Stimulated activated naive CD8-positive, alpha-beta T cell treated with anti-CD3 and anti-CD28 coated beads, Interleukin-15, amount 100 ng/mL, for 72 hours (primary cell): Measurements from ENCODE around the gene ACSBG1.
A peak's percentile ranks its signal among the peaks of the same experiment; 100 is the strongest.
"Not testable (repeated sequence)": the region's sequence is repeated elsewhere in the genome, so short reads cannot be mapped to it uniquely, and the experiment has no call there.

Source experiments
- ATAC-seq: fragments of 150-1000 bp; cut with Tn5 transposase; 2 replicates; pipeline ENCODE4 v1.10.0; 2021; ENCODE audit warnings: mild to moderate bottlenecking, moderate library complexity
- DNase-seq, 2 donors: peaks; one replicate each; pipeline ENCODE4 v3.0.0; 2021 to 2022
- H3K27ac Mint-ChIP-seq, 2 donors: one replicate each; pipeline ENCODE4 v1.8.0; 2022; ENCODE audit warnings: mild to moderate bottlenecking in 2 of 2, mixed read lengths in 2 of 2, moderate library complexity in 2 of 2
- H3K27me3 Mint-ChIP-seq: one replicate; pipeline ENCODE4 v1.8.0; 2022; ENCODE audit warnings: mixed read lengths
- H3K4me1 Mint-ChIP-seq: one replicate; pipeline ENCODE4 v1.8.0; 2022; ENCODE audit warnings: mild to moderate bottlenecking, mixed read lengths
- H3K4me3 Mint-ChIP-seq, 2 donors: one replicate each; pipeline ENCODE4 v1.8.0; 2022; ENCODE audit warnings: mild to moderate bottlenecking in 2 of 2, mixed read lengths in 2 of 2, moderate library complexity in 1 of 2
- H3K9me3 Mint-ChIP-seq, 2 donors: one replicate each; pipeline ENCODE4 v1.8.0; 2022; ENCODE audit warnings: mixed read lengths in 2 of 2

The ACSBG1 gene

DNA sequence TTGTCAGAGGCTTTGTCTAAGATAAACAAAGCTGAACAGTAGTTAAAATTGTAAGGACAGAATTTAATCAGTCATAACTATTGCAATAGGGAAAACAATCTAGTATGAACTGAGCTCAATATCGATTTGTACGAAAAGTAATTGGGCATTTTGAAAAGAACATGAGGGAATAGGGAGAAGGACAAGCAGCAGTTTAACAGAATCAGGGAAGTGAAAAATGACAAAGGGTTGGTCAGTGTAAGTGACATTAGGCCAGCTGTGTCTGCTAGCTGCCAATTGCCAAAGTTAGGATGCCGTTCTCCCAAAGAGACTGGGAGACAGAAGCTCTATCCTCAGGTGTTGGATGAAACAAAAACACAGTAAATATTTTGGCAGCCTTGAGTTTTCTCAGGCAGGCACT lies 26.7 kb upstream of the ACSBG1 start:
- no peak overlapping the region for H3K27ac Mint-ChIP-seq
- no peak for DNase-seq
- no peak for ATAC-seq
- no peaks in the 10 kb centered on the region for H3K9me3 Mint-ChIP-seq
- no peak overlapping the region for H3K4me3 Mint-ChIP-seq
- peaks cover 9% of the 10 kb centered on the region for H3K27me3 Mint-ChIP-seq
- peaks cover 7% of the 10 kb centered on the region for H3K4me1 Mint-ChIP-seq

DNA sequence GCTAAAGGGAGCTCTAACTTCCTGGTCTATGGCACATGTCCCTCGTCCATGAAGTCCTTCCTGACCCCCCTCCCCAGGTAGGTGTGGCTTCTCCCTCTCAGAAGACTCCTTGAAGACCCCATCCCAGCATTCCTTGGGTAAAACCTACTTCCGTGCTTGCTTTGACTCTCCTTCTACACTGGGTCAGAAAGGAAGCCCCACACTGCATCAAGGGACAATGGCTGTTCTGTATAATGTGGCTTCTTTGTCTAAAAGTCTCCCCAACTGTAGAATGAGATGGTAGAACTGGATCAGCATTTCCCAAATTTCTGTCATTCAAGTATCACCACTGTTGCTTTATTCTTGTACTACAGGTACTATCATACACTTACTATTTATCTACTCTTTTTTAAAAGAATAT lies 26.1 kb upstream of the ACSBG1 start:
- ATAC-seq, result no peak
- peaks cover 1% of the 10 kb centered on the region for H3K4me1 Mint-ChIP-seq
- H3K27me3 Mint-ChIP-seq, result peaks cover 9% of the 10 kb centered on the region
- H3K27ac Mint-ChIP-seq, result peak overlapping the region in 1 of 2 donors; percentile 8
- DNase-seq, result no peak
- H3K9me3 Mint-ChIP-seq, result no peaks in the 10 kb centered on the region
- H3K4me3 Mint-ChIP-seq, result no peak overlapping the region

DNA sequence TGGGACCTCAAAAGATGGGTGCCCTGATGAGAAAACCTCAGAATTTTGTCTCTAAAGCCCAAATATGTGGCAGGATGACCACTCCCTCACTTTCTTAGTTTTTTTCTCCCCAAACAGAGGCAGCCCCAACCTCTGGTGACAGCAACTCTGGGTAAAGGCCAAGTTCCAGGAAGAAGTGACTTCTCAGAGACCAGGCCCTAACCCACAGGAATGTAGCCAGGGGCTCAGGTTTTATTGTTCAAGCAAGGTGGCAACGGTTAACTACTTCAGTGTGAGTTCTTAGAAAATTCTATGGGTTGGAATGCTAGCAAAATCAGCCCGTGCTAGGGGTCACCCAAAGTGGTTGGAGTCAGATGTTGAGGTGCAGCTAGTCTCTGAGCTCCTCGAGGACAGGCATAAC lies 24.9 kb upstream of the ACSBG1 start:
- no peaks in the 10 kb centered on the region for H3K4me1 Mint-ChIP-seq
- no peaks in the 10 kb centered on the region for H3K9me3 Mint-ChIP-seq
- DNase-seq, result no peak
- H3K27ac Mint-ChIP-seq, result no peak overlapping the region
- peaks cover 9% of the 10 kb centered on the region for H3K27me3 Mint-ChIP-seq
- ATAC-seq, result no peak
- no peak overlapping the region for H3K4me3 Mint-ChIP-seq

DNA sequence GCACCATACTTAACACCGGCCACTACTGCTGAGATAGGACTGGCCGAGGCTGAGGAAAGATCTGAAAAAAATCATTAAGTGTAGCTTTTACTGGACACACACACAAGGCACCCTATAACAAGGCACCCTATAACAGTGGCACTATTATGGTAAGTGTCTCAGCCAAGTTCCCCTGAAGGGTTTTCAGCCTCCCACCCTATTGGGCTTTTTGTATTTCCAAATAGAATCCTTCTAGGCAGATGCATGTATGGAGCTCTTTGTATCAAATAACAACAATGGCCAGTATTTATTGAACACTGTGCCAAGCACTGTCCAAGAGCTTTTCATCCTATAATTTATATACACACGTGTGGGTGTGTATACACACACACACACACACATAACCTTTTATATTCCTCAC lies 23.3 kb upstream of the ACSBG1 start:
- no peaks in the 10 kb centered on the region for H3K9me3 Mint-ChIP-seq
- DNase-seq (no peak), ATAC-seq (no peak)
- H3K4me1 Mint-ChIP-seq, result no peaks in the 10 kb centered on the region
- H3K4me3 Mint-ChIP-seq, result no peak overlapping the region
- no peak overlapping the region for H3K27ac Mint-ChIP-seq
- H3K27me3 Mint-ChIP-seq, result peaks cover 9% of the 10 kb centered on the region

DNA sequence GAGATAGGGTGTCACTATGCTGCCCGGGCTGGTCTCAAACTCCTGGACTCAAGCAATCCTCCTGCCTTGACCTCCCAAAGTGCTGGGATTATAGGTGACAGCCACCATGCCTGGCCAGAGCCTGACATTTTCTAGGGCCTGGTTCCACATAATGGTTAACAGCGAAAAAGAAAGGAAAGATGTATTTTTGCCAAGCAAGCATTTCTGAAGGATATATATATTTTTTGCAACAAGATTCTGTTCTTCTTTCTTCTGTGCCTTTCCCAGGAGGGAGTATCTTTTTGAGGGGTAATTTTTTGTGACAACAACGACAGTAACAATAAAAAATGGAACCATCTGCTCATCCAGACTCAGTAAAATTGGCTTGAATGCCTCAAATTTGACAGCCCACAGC lies 21.7 kb upstream of the ACSBG1 start:
- Mint-ChIP-seq H3K27ac (no peak overlapping the region), H3K4me1 (no peaks in the 10 kb centered on the region), H3K4me3 (no peak overlapping the region), H3K27me3 (peaks cover 9% of the 10 kb centered on the region), H3K9me3 (no peaks in the 10 kb centered on the region)
- DNase-seq (no peak), ATAC-seq (no peak)

DNA sequence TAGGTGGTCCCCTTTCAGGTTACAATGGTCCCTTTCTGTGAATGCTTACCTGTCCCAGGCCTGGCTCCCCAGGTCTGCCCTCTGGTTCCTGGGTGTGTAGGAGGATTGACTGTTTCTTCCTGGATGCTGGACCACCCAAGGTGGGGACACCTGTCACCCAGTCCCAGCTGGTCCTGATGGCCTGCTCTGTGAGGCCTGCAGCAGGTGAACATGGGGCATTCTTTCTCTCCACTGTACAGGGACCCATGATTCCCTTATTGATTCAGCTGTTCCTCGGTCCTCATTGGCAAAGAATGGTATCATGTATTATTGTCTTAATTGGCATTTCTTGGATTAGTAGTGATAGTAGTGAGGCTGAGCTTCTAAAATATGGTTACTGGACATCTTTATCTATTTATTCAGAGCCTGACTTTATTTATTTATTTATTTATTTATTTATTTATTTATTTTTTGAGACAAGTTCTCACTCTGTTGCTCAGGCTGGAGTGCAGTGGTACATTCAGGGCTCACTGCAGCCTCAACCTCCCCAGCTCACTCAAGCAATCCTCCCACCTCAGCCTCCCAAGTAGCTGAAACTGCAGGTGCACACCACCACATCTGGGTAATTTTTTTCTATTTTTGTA lies 21.2 kb upstream of the ACSBG1 start:
- Mint-ChIP-seq H3K9me3 (no peaks in the 10 kb centered on the region), H3K27ac (no peak overlapping the region), H3K4me1 (no peaks in the 10 kb centered on the region), H3K4me3 (no peak overlapping the region), H3K27me3 (peaks cover 9% of the 10 kb centered on the region)
- DNase-seq, result no peak
- no peak for ATAC-seq

DNA sequence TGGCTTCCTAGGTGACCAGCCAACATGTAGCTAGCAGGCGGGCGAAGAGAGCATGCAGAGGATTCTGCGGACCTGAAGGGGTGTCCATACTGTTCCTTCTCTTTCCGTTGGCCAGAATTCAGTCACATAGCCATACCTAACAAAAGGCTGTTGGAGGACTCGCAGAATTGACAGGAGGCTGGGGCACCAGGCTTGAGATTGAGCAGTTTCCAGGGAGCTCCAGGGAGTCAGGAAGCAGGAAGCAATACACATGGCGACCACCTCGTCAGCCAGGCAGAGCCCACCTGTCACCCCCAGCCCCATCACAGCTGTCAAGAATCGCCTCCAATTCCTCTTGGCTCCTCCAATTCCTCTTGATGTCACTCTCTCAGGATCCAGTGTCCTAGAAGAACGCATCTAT lies 16.8 kb upstream of the ACSBG1 start:
- no peaks in the 10 kb centered on the region for H3K4me1 Mint-ChIP-seq
- DNase-seq (no peak), ATAC-seq (no peak)
- no peak overlapping the region for H3K27ac Mint-ChIP-seq
- no peak overlapping the region for H3K4me3 Mint-ChIP-seq
- H3K27me3 Mint-ChIP-seq, result no peaks in the 10 kb centered on the region
- no peaks in the 10 kb centered on the region for H3K9me3 Mint-ChIP-seq

DNA sequence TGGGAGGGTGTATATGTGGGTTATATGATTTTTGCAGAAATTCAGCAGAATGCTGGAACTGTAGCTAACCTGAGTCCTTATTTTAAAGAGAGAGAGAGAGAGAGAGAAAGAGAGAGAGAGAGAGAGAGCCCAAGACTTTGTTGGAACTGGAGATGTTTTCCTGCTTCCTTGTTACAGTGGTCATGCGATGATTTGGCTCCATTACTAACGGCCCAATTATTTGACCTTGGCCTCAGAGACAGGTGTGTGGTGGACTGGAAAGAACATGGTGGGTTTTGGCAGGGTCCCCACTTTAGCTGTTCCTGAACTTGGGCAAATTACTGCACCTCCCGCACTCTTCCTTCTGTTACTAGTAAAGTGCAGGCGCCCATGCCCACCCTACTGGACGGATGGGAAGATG lies 14.8 kb upstream of the ACSBG1 start:
- DNase-seq, result no peak
- H3K4me1 Mint-ChIP-seq, result no peaks in the 10 kb centered on the region
- H3K27ac Mint-ChIP-seq, result peak overlapping the region in 1 of 2 donors; percentile 72
- H3K4me3 Mint-ChIP-seq, result no peak overlapping the region
- no peaks in the 10 kb centered on the region for H3K27me3 Mint-ChIP-seq
- no peak for ATAC-seq
- no peaks in the 10 kb centered on the region for H3K9me3 Mint-ChIP-seq

DNA sequence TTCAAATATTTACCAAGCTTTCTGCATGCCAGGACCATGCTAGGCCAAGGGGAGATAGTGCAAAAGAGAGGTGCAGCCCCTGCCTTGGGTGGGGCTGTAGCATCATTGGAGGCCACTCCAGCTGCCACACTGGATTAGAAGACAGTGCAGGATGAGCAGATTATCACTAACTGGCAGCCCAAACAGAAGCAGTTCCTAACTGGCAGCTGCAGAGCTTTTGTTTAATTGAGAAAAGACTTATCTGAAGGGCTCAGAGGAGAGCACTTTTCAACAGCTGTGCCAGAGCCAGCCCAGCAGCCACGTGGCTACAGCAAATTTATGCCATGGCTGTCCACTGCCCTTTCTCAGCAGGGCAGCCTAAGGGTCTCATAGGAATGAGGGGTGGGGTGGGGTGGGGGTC lies 13.5 kb upstream of the ACSBG1 start:
- Mint-ChIP-seq H3K4me3 (no peak overlapping the region), H3K27me3 (no peaks in the 10 kb centered on the region), H3K9me3 (no peaks in the 10 kb centered on the region), H3K27ac (no peak overlapping the region), H3K4me1 (no peaks in the 10 kb centered on the region)
- ATAC-seq (no peak), DNase-seq (no peak)

DNA sequence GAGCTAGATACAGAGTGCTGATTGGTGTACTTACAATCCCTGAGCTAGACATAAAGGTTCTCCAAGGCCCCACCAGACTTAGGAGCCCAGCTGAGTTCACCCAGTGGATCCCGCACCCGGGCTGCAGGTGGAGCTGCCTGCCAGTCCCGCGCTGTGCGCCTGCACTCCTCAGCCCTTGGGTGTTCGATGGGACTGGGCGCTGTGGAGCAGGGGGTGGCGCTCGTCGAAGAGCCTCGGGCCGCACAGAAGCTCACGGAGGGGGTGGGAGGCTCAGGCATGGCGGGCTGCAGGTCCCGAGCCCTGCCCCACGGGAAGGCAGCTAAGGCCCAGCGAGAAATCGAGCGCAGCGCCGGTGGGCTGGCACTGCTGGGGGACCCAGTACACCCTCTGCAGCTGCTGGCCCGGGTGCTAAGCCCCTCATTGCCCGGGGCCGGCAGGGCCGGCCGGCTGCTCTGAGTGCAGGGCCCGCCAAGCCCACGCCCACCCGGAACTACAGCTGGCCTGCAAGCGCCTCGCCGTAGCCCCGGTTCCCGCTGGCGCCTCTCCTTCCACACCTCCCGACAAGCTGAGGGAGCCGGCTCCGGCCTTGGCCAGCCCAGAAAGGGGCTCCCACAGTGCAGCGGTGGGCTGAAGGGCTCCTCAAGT lies 11.7 kb upstream of the ACSBG1 start:
- H3K27me3 Mint-ChIP-seq, DNase-seq, H3K27ac Mint-ChIP-seq, H3K4me3 Mint-ChIP-seq, H3K9me3 Mint-ChIP-seq, ATAC-seq, H3K4me1 Mint-ChIP-seq: not testable (repeated sequence)

DNA sequence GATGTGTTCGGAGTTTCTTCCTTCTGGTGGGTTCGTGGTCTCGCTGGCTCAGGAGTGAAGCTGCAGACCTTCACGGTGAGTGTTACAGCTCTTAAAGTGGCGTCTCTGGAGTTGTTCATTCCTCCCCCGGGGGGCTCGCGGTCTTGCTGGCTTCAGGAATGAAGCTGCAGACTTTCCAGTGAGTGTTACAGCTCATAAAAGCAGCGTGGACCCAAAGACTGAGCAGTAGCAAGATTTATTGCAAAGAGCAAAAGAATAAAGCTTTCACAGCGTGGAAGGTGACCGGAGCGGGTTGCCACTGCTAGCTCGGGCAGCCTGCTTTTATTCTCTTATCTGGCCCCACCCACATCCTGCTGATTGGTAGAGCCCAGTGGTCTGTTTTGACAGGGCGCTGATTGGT lies 11.0 kb upstream of the ACSBG1 start:
- not testable (repeated sequence) for H3K27me3 Mint-ChIP-seq, H3K27ac Mint-ChIP-seq, H3K9me3 Mint-ChIP-seq, DNase-seq, H3K4me1 Mint-ChIP-seq, H3K4me3 Mint-ChIP-seq, ATAC-seq

DNA sequence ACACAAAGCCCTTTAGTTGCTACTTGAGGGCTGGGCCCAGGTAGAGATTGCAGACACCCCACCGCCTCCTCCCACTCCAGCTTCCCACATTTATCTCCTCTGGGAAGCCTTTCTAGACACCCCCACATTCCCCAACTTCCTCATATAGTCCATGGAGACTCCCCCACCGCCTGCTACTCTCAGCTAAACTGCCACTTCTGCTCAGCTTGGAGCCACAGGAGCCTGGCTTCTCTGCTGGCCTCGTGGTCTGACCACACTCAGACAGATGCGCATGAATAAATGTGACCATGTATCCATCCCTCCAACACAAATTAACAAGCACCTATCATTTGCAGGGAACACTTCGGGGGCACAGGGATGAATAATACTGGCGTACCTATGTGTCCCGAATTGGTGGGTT lies 10.5 kb upstream of the ACSBG1 start:
- DNase-seq (no peak), ATAC-seq (no peak)
- Mint-ChIP-seq H3K4me3 (no peak overlapping the region), H3K9me3 (no peaks in the 10 kb centered on the region), H3K27ac (no peak overlapping the region), H3K4me1 (no peaks in the 10 kb centered on the region), H3K27me3 (no peaks in the 10 kb centered on the region)

DNA sequence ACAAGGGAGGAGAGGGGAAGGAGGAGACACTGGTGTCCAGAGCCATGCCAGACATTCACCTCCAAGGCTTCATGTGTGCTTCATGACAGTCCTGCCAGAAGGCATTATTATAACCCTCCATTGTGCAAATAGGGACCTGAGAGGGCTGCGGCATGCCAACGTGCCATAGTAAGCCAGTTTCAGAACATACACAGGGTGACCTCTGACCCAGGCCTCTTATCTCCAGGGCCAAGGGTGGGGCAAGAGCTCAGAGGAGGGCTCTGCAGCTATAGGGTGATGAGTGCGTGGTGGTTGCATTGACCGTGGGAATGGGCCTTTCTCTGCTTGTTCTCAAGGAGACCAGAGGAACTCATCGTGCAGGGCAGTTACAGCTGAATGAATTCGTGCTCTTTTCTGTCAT lies 9.7 kb upstream of the ACSBG1 start:
- Mint-ChIP-seq H3K4me3 (no peak overlapping the region), H3K9me3 (no peaks in the 10 kb centered on the region), H3K27me3 (no peaks in the 10 kb centered on the region), H3K27ac (no peak overlapping the region), H3K4me1 (no peaks in the 10 kb centered on the region)
- DNase-seq, result no peak
- no peak for ATAC-seq

DNA sequence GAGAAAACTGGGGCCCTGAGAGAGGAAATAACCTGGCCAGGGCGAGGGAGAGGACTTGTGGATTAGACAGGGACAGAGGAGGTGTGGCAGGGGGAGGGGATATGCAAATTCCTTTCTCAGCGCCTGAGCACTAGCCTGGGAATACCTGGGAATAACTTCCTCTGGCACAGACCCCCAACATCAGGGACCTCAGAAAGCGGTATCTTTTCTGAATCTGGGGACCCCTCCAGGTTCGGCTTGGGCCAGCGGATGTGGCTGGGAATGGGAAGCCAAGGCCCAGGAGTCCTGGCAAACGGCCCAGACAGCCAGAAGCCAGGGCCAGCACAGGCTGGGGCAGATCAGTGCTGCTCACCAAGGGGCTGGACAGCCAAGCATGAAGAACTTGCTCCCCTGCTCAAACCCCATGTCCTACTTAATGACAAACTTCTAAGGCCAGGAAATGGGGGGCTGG lies 9.2 kb upstream of the ACSBG1 start:
- no peak for DNase-seq
- ATAC-seq, result no peak
- H3K4me3 Mint-ChIP-seq, result no peak overlapping the region
- H3K4me1 Mint-ChIP-seq, result no peaks in the 10 kb centered on the region
- peak overlapping the region in 1 of 2 donors; percentile 66 for H3K27ac Mint-ChIP-seq
- H3K9me3 Mint-ChIP-seq, result no peaks in the 10 kb centered on the region
- no peaks in the 10 kb centered on the region for H3K27me3 Mint-ChIP-seq

DNA sequence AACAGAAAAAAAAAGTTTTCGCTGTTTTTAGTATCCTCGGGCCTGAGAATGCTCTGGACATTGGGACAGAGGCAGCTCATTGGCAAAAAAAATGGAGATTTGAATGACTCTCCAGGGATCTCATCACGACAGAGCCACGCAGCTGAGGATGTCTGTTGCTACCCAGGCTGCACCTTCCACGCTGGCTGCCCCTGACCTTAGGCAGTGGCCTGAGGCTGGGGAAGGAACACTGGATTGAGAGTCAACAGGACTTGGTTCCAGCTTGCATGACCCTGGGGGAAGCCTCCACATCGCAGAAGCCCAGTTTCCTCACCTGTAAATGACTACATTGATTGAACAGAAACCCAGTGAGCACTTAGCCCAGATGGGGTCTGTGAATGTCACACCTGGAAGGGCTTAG lies 8.7 kb upstream of the ACSBG1 start:
- H3K4me3 Mint-ChIP-seq, result no peak overlapping the region
- ATAC-seq (no peak), DNase-seq (no peak)
- H3K27me3 Mint-ChIP-seq, result no peaks in the 10 kb centered on the region
- peak overlapping the region in 1 of 2 donors; percentile 66 for H3K27ac Mint-ChIP-seq
- no peaks in the 10 kb centered on the region for H3K9me3 Mint-ChIP-seq
- H3K4me1 Mint-ChIP-seq, result no peaks in the 10 kb centered on the region

DNA sequence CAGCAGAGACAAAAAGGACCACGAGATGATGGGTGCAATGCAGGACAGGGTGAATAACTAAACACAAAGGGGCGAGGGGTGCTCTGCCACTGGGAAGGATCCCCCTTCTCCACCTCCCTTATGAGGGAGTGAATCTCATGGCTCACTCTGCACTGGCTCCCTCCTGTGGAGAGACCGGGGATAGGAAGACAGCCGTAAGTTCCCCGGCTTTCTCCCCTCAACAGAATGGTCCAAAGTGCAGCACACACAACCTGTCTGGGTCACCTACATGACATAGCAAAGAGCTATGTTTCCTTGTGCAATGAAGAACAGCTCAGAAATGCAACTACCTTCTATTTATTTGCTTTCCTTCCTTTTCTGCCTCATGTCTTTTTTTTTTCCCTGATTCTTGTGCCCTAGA lies 7.8 kb upstream of the ACSBG1 start:
- Mint-ChIP-seq H3K4me3 (no peak overlapping the region), H3K4me1 (no peaks in the 10 kb centered on the region), H3K9me3 (no peaks in the 10 kb centered on the region), H3K27ac (no peak overlapping the region), H3K27me3 (no peaks in the 10 kb centered on the region)
- DNase-seq (no peak), ATAC-seq (no peak)

DNA sequence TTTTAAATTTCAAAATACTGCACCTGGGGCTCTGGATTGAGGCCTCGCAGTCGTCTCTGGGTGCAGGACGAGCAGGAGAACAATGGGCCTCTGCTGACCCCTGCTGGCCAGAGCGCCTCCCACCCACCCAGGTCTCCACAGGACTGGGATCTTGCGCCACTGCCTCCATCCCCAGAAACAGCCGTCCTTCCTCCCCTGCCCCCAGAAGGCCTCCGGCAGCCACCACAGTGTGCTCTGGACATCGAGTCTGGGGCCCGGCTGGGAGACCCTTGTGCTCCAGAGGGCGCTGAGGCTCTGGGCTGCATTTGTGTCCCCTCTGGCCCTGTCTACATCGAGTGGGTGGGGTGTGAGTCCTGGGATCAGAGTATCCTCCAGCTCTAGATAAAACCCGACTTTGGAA lies 6.7 kb upstream of the ACSBG1 start:
- H3K9me3 Mint-ChIP-seq, result no peaks in the 10 kb centered on the region
- peak; percentile 80 to 82 for DNase-seq
- no peaks in the 10 kb centered on the region for H3K27me3 Mint-ChIP-seq
- ATAC-seq, result peak; percentile 96
- no peak overlapping the region for H3K27ac Mint-ChIP-seq
- no peaks in the 10 kb centered on the region for H3K4me1 Mint-ChIP-seq
- no peak overlapping the region for H3K4me3 Mint-ChIP-seq
